ENCODE results near the gene C19orf67.

DNA sequence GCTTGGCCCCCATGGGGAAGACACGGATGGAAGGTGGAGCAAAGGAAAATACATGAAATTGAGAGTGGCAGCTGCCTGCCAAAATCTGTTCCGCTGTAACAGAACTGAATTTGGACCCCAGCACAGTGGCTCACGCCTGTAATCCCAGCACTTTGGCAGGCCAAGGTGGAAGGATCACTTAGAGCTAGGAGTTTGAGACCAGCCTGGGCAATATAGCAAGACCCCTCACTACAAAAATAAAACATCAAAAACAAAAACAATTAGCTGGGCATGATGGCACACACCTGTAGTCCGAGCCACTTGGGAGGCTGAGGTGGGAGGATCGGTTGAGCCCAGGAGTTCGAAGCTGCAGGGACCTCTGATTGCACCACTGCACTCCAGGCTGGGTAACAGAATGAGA, 33.1 kb downstream of the C19orf67 start:
- TF ChIP-seq, protein P1, sequence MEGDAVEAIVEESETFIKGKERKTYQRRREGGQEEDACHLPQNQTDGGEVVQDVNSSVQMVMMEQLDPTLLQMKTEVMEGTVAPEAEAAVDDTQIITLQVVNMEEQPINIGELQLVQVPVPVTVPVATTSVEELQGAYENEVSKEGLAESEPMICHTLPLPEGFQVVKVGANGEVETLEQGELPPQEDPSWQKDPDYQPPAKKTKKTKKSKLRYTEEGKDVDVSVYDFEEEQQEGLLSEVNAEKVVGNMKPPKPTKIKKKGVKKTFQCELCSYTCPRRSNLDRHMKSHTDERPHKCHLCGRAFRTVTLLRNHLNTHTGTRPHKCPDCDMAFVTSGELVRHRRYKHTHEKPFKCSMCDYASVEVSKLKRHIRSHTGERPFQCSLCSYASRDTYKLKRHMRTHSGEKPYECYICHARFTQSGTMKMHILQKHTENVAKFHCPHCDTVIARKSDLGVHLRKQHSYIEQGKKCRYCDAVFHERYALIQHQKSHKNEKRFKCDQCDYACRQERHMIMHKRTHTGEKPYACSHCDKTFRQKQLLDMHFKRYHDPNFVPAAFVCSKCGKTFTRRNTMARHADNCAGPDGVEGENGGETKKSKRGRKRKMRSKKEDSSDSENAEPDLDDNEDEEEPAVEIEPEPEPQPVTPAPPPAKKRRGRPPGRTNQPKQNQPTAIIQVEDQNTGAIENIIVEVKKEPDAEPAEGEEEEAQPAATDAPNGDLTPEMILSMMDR (IDR thresholded peaks at IDR 0.05 in 8 of 11, conservative IDR thresholded peaks at IDR 0.05 in 3 of 11): no peak
- TF ChIP-seq POLR2A (IDR thresholded peaks at IDR 0.05): no peak
- no peak for TF ChIP-seq POLR2AphosphoS5 (IDR thresholded peaks at IDR 0.05)

Data from spleen (tissue), 7 donors.